A549 (cell line): ENCODE measurements around the gene OTOG. TPM values are rescaled to one million over a fixed set of nuclear protein-coding genes. Genes with fewer than 3 reads are reported as not detected.

Experiments used
- ATAC-seq, 2 experiments: fragments of 200-7000 bp in 1 of 2; fragments of >200 bp in 1 of 2; cut with Nextera tagmentation in 1 of 2; cut with Tn5 transposase in 1 of 2; 3 replicates each; pipeline versions ENCODE4 v1.8.0 to v1.9.1; 2018 to 2020; ENCODE audit warnings: mild to moderate bottlenecking in 1 of 2, moderate library complexity in 1 of 2
- CTCF ChIA-PET: fragments of 300-600 bp; sonication (Branson Sonifier 250); formaldehyde crosslinking; extraction: SDS; loops from one replicate; lab custom pipeline; 2021; ENCODE audit warnings: antibody characterized with exemption, inconsistent platforms; lab: Yijun Ruan, JAX
- POLR2A ChIA-PET: fragments of 350-600 bp; formaldehyde crosslinking; extraction: SDS; loops from one replicate; lab custom pipeline; 2021; ENCODE audit warnings: antibody characterized with exemption, inconsistent platforms; lab: Yijun Ruan, JAX
- DNase-seq, 2 experiments: peaks; one replicate each; pipeline versions ENCODE4 v3.0.0 to v3.0.0-alpha.2; 2011 to 2016; ENCODE audit warnings: low read depth in 1 of 2, low spot score in 1 of 2
- FAIRE-seq: peaks from 2 replicates; lab custom pipeline; 2011; peaks lifted over from hg19 to GRCh38; lab: Jason Lieb, UNC
- H3K27ac ChIP-seq, 2 experiments: fragments of >200 bp; sonication (Bioruptor Twin); formaldehyde crosslinking; 3 replicates each; pipeline ENCODE4 v1.5.1; 2016 to 2017
- H3K4me1 ChIP-seq: fragments of >200 bp; sonication (Bioruptor Twin); formaldehyde crosslinking; 3 replicates; pipeline ENCODE4 v1.6.1; 2016
- H3K4me2 ChIP-seq: fragments of >200 bp; sonication (Bioruptor Twin); formaldehyde crosslinking; 3 replicates; pipeline ENCODE4 v1.6.1; 2016
- H3K4me3 ChIP-seq: fragments of >200 bp; sonication (Bioruptor Twin); formaldehyde crosslinking; 3 replicates; pipeline ENCODE4 v1.5.1; 2016
- H3K9me3 ChIP-seq: fragments of >200 bp; sonication (Bioruptor Twin); formaldehyde crosslinking; 3 replicates; pipeline ENCODE4 v1.6.1; 2016
- CBX2 ChIP-seq: fragments of 200-600 bp; sonication (generic); IDR thresholded peaks from 2 replicates; pipeline ENCODE4 v1.6.1; 2016; ENCODE audit warnings: low read depth, mild to moderate bottlenecking, borderline replicate concordance
- CTCF ChIP-seq: fragments of >200 bp; sonication (Bioruptor Twin); formaldehyde crosslinking; IDR thresholded peaks from 3 replicates; pipeline ENCODE4 v1.5.1; 2016
- EP300 ChIP-seq, 2 experiments: fragments of >200 bp; sonication (Bioruptor Twin); formaldehyde crosslinking; IDR thresholded peaks; 2 replicates in 1 of 2; 3 replicates in 1 of 2; pipeline ENCODE4 v1.6.1; 2016 to 2017
- FOSL2 ChIP-seq, 2 experiments: fragments of 450-650 bp in 1 of 2; fragments of >200 bp in 1 of 2; sonication (Bioruptor Twin) in 1 of 2; formaldehyde crosslinking; IDR thresholded peaks; 2 replicates each; pipeline versions ENCODE4 v1.5.0 to v1.6.1; 2016 to 2020; ENCODE audit warnings: mild to moderate bottlenecking in 1 of 2, moderate library complexity in 1 of 2
- GATA3 ChIP-seq: IDR thresholded peaks from 2 replicates; pipeline ENCODE4 v1.6.1; 2012; ENCODE audit warnings: borderline replicate concordance
- HEYL ChIP-seq: fragments of 250-450 bp; sonication (Bioruptor Pico); IDR thresholded peaks from 2 replicates; pipeline ENCODE4 v1.8.0; 2021; ENCODE audit warnings: mild to moderate bottlenecking, moderate library complexity
- HMGXB4 ChIP-seq: fragments of 250-450 bp; sonication (Bioruptor Pico); IDR thresholded peaks from 2 replicates; pipeline ENCODE4 v1.5.0; 2021; ENCODE audit warnings: mild to moderate bottlenecking, moderate library complexity, borderline replicate concordance
- HOXB13 ChIP-seq: fragments of 250-450 bp; sonication (Bioruptor Pico); IDR thresholded peaks from 2 replicates; pipeline ENCODE4 v1.5.0; 2020; ENCODE audit warnings: low read depth, mild to moderate bottlenecking, moderate library complexity
- MAFK ChIP-seq: fragments of 450-650 bp; IDR thresholded peaks from 2 replicates; pipeline ENCODE4 v1.6.1; 2014; ENCODE audit not compliant: partially characterized antibody
- MAX ChIP-seq: IDR thresholded peaks from 2 replicates; pipeline ENCODE4 v1.6.1; 2012
- MAZ ChIP-seq: fragments of 150-350 bp; IDR thresholded peaks from 2 replicates; pipeline ENCODE4 v1.6.1; 2014; ENCODE audit warnings: antibody characterized with exemption, low read depth, low read length, borderline replicate concordance
- NR3C1 ChIP-seq: fragments of >200 bp; sonication (Bioruptor Twin); formaldehyde crosslinking; IDR thresholded peaks from 3 replicates; pipeline ENCODE4 v1.6.1; 2017
- PBX3 ChIP-seq: IDR thresholded peaks from 2 replicates; pipeline ENCODE4 v1.6.1; 2012
- PHF8 ChIP-seq: fragments of 200-600 bp; sonication (generic); IDR thresholded peaks from 2 replicates; pipeline ENCODE4 v1.6.1; 2016; ENCODE audit warnings: low read depth, mild to moderate bottlenecking, antibody characterized with exemption, moderate library complexity, borderline replicate concordance
- RCOR1 ChIP-seq: fragments of 150-350 bp; IDR thresholded peaks from 2 replicates; pipeline ENCODE4 v1.6.1; 2014; ENCODE audit warnings: antibody characterized with exemption, low read length, low read depth
- REST ChIP-seq: fragments of 200-600 bp; sonication (generic); IDR thresholded peaks from 2 replicates; pipeline ENCODE4 v1.6.1; 2016; ENCODE audit warnings: antibody characterized with exemption, mild to moderate bottlenecking, moderate library complexity
- RNF2 ChIP-seq: fragments of 200-600 bp; sonication (generic); IDR thresholded peaks from 2 replicates; pipeline ENCODE4 v1.6.1; 2016; ENCODE audit warnings: low read depth, mild to moderate bottlenecking, antibody characterized with exemption, moderate library complexity, borderline replicate concordance
- TFCP2L1 ChIP-seq: fragments of 250-450 bp; sonication (Bioruptor Pico); IDR thresholded peaks from 2 replicates; pipeline ENCODE4 v1.5.0; 2021; ENCODE audit warnings: mild to moderate bottlenecking
- USF2 ChIP-seq: fragments of 450-650 bp; IDR thresholded peaks from 2 replicates; pipeline ENCODE4 v1.6.1; 2014; ENCODE audit warnings: antibody characterized with exemption
- ZNF302 ChIP-seq: fragments of 250-450 bp; sonication (Bioruptor Pico); IDR thresholded peaks from 2 replicates; pipeline ENCODE4 v1.9.0; 2021; ENCODE audit warnings: inconsistent platforms, mild to moderate bottlenecking, moderate library complexity
- WGBS: methylation state at CpG from one replicate; pipeline ENCODE4 v1.1.6; 2017; ENCODE audit errors: missing lambda C conversion rate; 5-methylcytosine and 5-hydroxymethylcytosine counted together
- polyA plus RNA-seq, 4 experiments: library from polyadenylated mRNA; depleted of rRNA in 3 of 4; stranded (reverse); fragments of >200 nt; fragmentation: RNase III in 1 of 4; extraction: RNeasy Plus Mini Kit Qiagen cat#74134 plus additional on column Dnase treatment in 1 of 4; gene quantifications; 2 replicates in 3 of 4; 3 replicates in 1 of 4; pipeline ENCODE4 v1.2.3, GENCODE V29; 2011 to 2017

OTOG gene
- polyA plus RNA-seq, 2 of the 4 experiments (the other 2 are of a cell fraction) = not detected

- H3K27ac ChIP-seq = peak overlapping the region in 1 of 2 experiments; percentile 82; a peak in 2 of 6 replicates
- H3K9me3 ChIP-seq = no peaks in the 10 kb centered on the region
- no peak overlapping the region for H3K4me3 ChIP-seq
- ChIA-PET CTCF (interaction anchor here (0.6 to 3.8 kb wide), 7 partner anchors 13 to 481 kb away, joined by 3 to 34 read pairs (median 4); no protein-coding TSS in a partner anchor), POLR2A (no interaction called here)
- DNase-seq = no peak
- peaks cover 24% of the 10 kb centered on the region for H3K4me1 ChIP-seq
- no peak for ATAC-seq
- TF ChIP-seq ZNF302 (CRISPR knock-in tag) (no peak), HOXB13 (no peak), RNF2 (no peak), MAX (no peak), CTCF (no peak), MAFK (peak; percentile 50)
- peak overlapping the region; percentile 77 for H3K4me2 ChIP-seq
- 29% methylated on average over 4 of the region's 4 CpGs for WGBS
- FAIRE-seq = no peak
Measured at GRCh38 chr11:17541330-17541885, 5.7 kb upstream of the OTOG start.

GRCh38 chr11:17542249-17542648, 4.8 kb upstream of the OTOG start:
- peak in 1 of 2 experiments; percentile 26 for DNase-seq
- TF ChIP-seq PBX3 = no peak
- TF ChIP-seq NR3C1 = no peak
- no peak for TF ChIP-seq RCOR1
- TF ChIP-seq, all 56 proteins: peak for 0
- WGBS = 37% methylated on average over 4 of the region's 4 CpGs
- ATAC-seq (peak in 1 of 2 experiments; percentile 38; a peak in 3 of 6 replicates), FAIRE-seq (no peak)
- peak overlapping the region; percentile 77 for H3K4me2 ChIP-seq
- POLR2A ChIA-PET = no interaction called here
- CTCF ChIA-PET = interaction anchor here (0.9 to 3.8 kb wide), 8 partner anchors 11 to 757 kb away, joined by 3 to 34 read pairs (median 4); no protein-coding TSS in a partner anchor
- H3K4me3 ChIP-seq = no peak overlapping the region
- peaks cover 24% of the 10 kb centered on the region for H3K4me1 ChIP-seq
- H3K9me3 ChIP-seq = no peaks in the 10 kb centered on the region
- H3K27ac ChIP-seq = peak overlapping the region; percentile 53 to 82

GRCh38 chr11:17543041-17543440, 4.0 kb upstream of the OTOG start:
- DNase-seq = no peak
- Histone ChIP-seq H3K4me1 (peaks cover 24% of the 10 kb centered on the region), H3K9me3 (no peaks in the 10 kb centered on the region), H3K4me2 (peak overlapping the region; percentile 77), H3K27ac (peak overlapping the region; percentile 53 to 82; a peak in 2 of 6 replicates), H3K4me3 (no peak overlapping the region)
- POLR2A ChIA-PET = no interaction called here
- FAIRE-seq = no peak
- CTCF ChIA-PET = interaction anchor here (1.1 to 3.8 kb wide), 9 partner anchors 12 to 758 kb away, joined by 3 to 34 read pairs (median 4); no protein-coding TSS in a partner anchor
- ATAC-seq = no peak
- WGBS = 86% methylated on average over 1 of the region's 2 CpGs
- TF ChIP-seq REST (no peak), GATA3 (no peak), CBX2 (no peak), HEYL (CRISPR knock-in tag) (no peak), TFCP2L1 (CRISPR knock-in tag) (no peak), HMGXB4 (no peak), RNF2 (no peak), FOSL2 (IDR thresholded peaks at IDR 0.05) (no peak), FOSL2 (CRISPR knock-in tag; IDR thresholded peaks at IDR 0.05) (no peak), EP300 (IDR thresholded peaks at IDR 0.05) (no peak), MAZ (no peak), USF2 (no peak), PHF8 (no peak)
